Measurements from ENCODE around the gene C1orf232. TPM values are rescaled to one million over a fixed set of nuclear protein-coding genes. Genes with fewer than 3 reads are reported as not detected.

Gene C1orf232
- total RNA-seq, 1 experiment from 2014 or later = not detected

DNA sequence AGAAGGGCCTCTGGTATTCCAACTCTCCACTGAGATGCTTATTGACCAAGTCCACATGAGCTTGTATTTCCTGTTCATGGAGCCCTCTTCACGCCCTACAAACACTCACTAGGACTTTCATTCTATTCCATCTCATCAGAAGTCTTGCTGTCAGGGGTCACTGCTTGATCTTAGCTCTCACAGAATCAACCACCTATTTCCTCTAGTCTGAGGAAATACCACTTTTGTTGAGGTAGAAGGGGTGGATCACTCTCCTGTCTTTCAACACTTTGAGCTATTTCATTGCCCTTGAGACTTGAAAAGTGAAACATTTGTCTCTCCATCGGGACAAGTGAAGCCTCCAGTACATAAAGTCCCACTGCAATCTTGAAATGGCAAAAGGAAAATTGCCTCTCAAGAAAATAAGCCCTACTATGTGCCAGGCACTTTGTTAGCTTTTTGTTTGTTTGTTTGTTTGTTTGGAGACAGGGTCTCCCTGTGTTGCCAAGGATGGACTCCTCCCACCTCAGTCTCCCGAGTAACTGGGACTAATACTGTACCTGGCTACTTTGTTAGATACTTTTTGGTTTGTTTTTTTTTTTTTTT, 29.7 kb downstream of the C1orf232 start:
- ChIA-PET CTCF (interaction anchor here (0.6 kb wide), 1 partner anchor 20 kb away, joined by 3 read pairs; no protein-coding TSS in a partner anchor), POLR2A (ENCODE audit: low non-redundant PET) (no interaction called here)
- Histone ChIP-seq H3K27ac (ENCODE audit: low read depth, low read length, poor library complexity, severe bottlenecking) (no peak overlapping the region), H3K9me3 (ENCODE audit: low read depth, low read length, poor library complexity, severe bottlenecking) (no peaks in the 10 kb centered on the region), H3K4me1 (ENCODE audit: insufficient read depth, low read length, poor library complexity, severe bottlenecking) (no peaks in the 10 kb centered on the region), H3K4me3 (ENCODE audit: low read depth, low read length, poor library complexity, severe bottlenecking) (no peak overlapping the region), H3K36me3 (ENCODE audit: insufficient read depth, low read length, poor library complexity, severe bottlenecking) (no peaks in the 10 kb centered on the region), H3K27me3 (replicated peaks; ENCODE audit: insufficient read depth, low read depth, low read length, poor library complexity) (no peaks in the 10 kb centered on the region)
- no TSS peak for BruUV-seq (replicated peaks)
- no peak for TF ChIP-seq CTCF (conservative IDR thresholded peaks at IDR 0.05; ENCODE audit: low read depth, low read length)
- no peak for TF ChIP-seq EZH2 (IDR thresholded peaks at IDR 0.05; ENCODE audit: borderline replicate concordance, low read depth, low read length, poor library complexity, severe bottlenecking)
- DNase-seq (ENCODE audit: low spot score) = no peak
- intact Hi-C loops (cut with micrococcal nuclease; ENCODE audit: unreplicated experiment) = no loop called here

DNA sequence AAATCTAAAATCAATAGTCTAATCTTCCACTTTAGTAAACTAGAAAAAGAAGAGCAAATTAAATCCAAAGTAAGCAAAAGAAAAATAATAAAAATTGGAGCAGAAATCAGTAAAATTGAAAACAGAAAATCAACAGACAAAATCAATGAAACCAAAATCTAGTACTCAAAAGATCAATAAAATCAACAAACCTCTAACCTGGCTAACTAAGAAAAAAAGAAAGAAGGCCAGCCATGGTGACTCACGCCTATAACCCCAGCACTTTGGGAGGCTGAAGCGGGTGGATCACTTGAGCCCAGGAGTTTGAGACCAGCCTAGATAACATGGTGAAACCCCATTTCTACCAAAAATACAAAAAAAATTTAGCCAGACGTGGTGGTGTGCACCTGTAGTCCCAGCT, 34.3 kb downstream of the C1orf232 start:
- CTCF ChIA-PET = no interaction called here

DNA sequence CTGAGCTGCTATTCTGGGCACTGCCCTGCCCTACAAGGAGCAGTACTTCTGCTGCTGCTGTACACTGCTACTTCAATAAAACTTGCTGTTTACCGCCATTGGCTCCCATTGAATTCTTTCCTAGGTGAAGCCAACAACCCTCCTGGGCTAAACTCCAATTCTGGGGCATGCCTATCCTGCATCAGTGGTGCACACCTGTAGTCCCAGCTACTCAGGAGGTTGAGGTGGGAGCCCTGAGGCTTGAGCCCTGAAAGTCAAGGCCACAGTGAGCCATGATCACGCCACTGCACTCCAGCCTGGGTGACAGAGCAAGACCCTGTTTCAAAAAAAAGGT, 36.0 kb downstream of the C1orf232 start:
- ChIA-PET POLR2A (ENCODE audit: low non-redundant PET) (no interaction called here), CTCF (no interaction called here)
- Histone ChIP-seq H3K36me3 (ENCODE audit: insufficient read depth, low read length, poor library complexity, severe bottlenecking) (no peaks in the 10 kb centered on the region), H3K4me1 (ENCODE audit: insufficient read depth, low read length, poor library complexity, severe bottlenecking) (no peaks in the 10 kb centered on the region), H3K27ac (ENCODE audit: low read depth, low read length, poor library complexity, severe bottlenecking) (no peak overlapping the region), H3K4me3 (ENCODE audit: low read depth, low read length, poor library complexity, severe bottlenecking) (no peak overlapping the region), H3K9me3 (ENCODE audit: low read depth, low read length, poor library complexity, severe bottlenecking) (no peaks in the 10 kb centered on the region), H3K27me3 (replicated peaks; ENCODE audit: insufficient read depth, low read depth, low read length, poor library complexity) (no peaks in the 10 kb centered on the region)
- DNase-seq (ENCODE audit: low spot score) = no peak
- no peak for TF ChIP-seq EZH2 (IDR thresholded peaks at IDR 0.05; ENCODE audit: borderline replicate concordance, low read depth, low read length, poor library complexity, severe bottlenecking)
- TF ChIP-seq CTCF (conservative IDR thresholded peaks at IDR 0.05; ENCODE audit: low read depth, low read length) = no peak
- intact Hi-C loops (cut with micrococcal nuclease; ENCODE audit: unreplicated experiment) = no loop called here
- no TSS peak for BruUV-seq (replicated peaks)

More for the DNA sequence above, 34.3 kb downstream of the C1orf232 start:
- POLR2A ChIA-PET (ENCODE audit: low non-redundant PET) = no interaction called here
- no TSS peak for BruUV-seq (replicated peaks)
- H3K9me3 ChIP-seq (ENCODE audit: low read depth, low read length, poor library complexity, severe bottlenecking) = no peaks in the 10 kb centered on the region
- TF ChIP-seq EZH2 (IDR thresholded peaks at IDR 0.05; ENCODE audit: borderline replicate concordance, low read depth, low read length, poor library complexity, severe bottlenecking) (no peak), CTCF (conservative IDR thresholded peaks at IDR 0.05; ENCODE audit: low read depth, low read length) (no peak)
- DNase-seq (ENCODE audit: low spot score) = no peak
- H3K27me3 ChIP-seq (replicated peaks; ENCODE audit: insufficient read depth, low read depth, low read length, poor library complexity) = no peaks in the 10 kb centered on the region
- no peak overlapping the region for H3K27ac ChIP-seq (ENCODE audit: low read depth, low read length, poor library complexity, severe bottlenecking)
- H3K36me3 ChIP-seq (ENCODE audit: insufficient read depth, low read length, poor library complexity, severe bottlenecking) = no peaks in the 10 kb centered on the region
- H3K4me1 ChIP-seq (ENCODE audit: insufficient read depth, low read length, poor library complexity, severe bottlenecking) = no peaks in the 10 kb centered on the region
- intact Hi-C loops (cut with micrococcal nuclease; ENCODE audit: unreplicated experiment) = no loop called here
- H3K4me3 ChIP-seq (ENCODE audit: low read depth, low read length, poor library complexity, severe bottlenecking) = no peak overlapping the region

Data from A673 (cell line).